Mesenchymal stem cell (in vitro differentiated cells and primary cell): ENCODE measurements around the gene FAM83B.

Experiments used
- DNase-seq: peaks from one replicate; pipeline ENCODE4 v3.0.0-alpha.2; 2013
- H2AFZ ChIP-seq: one replicate; pipeline ENCODE4 v1.6.1; 2013; ENCODE audit warnings: low read depth, mild to moderate bottlenecking, control low read depth, inconsistent platforms, low read length, moderate library complexity
- H2AK5ac ChIP-seq: 2 replicates; pipeline ENCODE4 v1.6.1; 2013; ENCODE audit warnings: low read length, moderate library complexity, mild to moderate bottlenecking, inconsistent platforms; ENCODE audit not compliant: severe bottlenecking
- H2BK120ac ChIP-seq: one replicate; pipeline ENCODE4 v1.6.1; 2013; ENCODE audit warnings: low read depth, mild to moderate bottlenecking, inconsistent platforms, low read length, moderate library complexity
- H2BK12ac ChIP-seq, 2 experiments: one replicate each; pipeline ENCODE4 v1.6.1; 2013; ENCODE audit warnings: inconsistent platforms in 2 of 2, low read length in 2 of 2, mild to moderate bottlenecking in 2 of 2, moderate library complexity in 2 of 2, control low read depth in 1 of 2
- H2BK15ac ChIP-seq: one replicate; pipeline ENCODE4 v1.6.1; 2013; ENCODE audit warnings: mild to moderate bottlenecking, low read depth, inconsistent platforms; ENCODE audit not compliant: poor library complexity, severe bottlenecking
- H2BK5ac ChIP-seq: 2 replicates; pipeline ENCODE4 v1.6.1; 2013; ENCODE audit warnings: low read depth, mild to moderate bottlenecking, low read length, control low read depth, inconsistent platforms; ENCODE audit not compliant: poor library complexity, severe bottlenecking
- H3K14ac ChIP-seq, 2 experiments: one replicate each; pipeline ENCODE4 v1.6.1; 2013; ENCODE audit warnings: inconsistent platforms in 2 of 2, low read length in 2 of 2, control low read depth in 1 of 2, mild to moderate bottlenecking in 1 of 2, moderate library complexity in 1 of 2
- H3K18ac ChIP-seq, 2 experiments: one replicate each; pipeline ENCODE4 v1.6.1; 2013; ENCODE audit warnings: inconsistent platforms in 2 of 2, low read length in 2 of 2, control low read depth in 1 of 2, low read depth in 1 of 2, mild to moderate bottlenecking in 1 of 2
- H3K23ac ChIP-seq, 2 experiments: one replicate each; pipeline ENCODE4 v1.6.1; 2013; ENCODE audit warnings: inconsistent platforms in 2 of 2, low read length in 2 of 2, mild to moderate bottlenecking in 2 of 2, moderate library complexity in 2 of 2, control low read depth in 1 of 2
- H3K27ac ChIP-seq: 2 replicates; pipeline ENCODE4 v1.5.1; 2013; ENCODE audit warnings: mild to moderate bottlenecking, moderate library complexity, low read length, control low read depth, inconsistent platforms; ENCODE audit not compliant: poor library complexity, severe bottlenecking
- H3K27me3 ChIP-seq, 2 experiments: 2 replicates each; pipeline versions ENCODE4 v1.6.1 to v1.7.0; 2013; ENCODE audit warnings: low read length in 2 of 2, mild to moderate bottlenecking in 2 of 2, moderate library complexity in 2 of 2, control low read depth in 1 of 2, inconsistent platforms in 1 of 2; ENCODE audit not compliant: control insufficient read depth in 1 of 2, insufficient read depth in 1 of 2
- H3K36me3 ChIP-seq, 2 experiments: 2 replicates each; pipeline versions ENCODE4 v1.6.1 to v1.7.0; 2013; ENCODE audit warnings: low read length in 2 of 2, control low read depth in 1 of 2, inconsistent platforms in 1 of 2, low read depth in 1 of 2, mild to moderate bottlenecking in 1 of 2; ENCODE audit not compliant: insufficient read depth in 2 of 2, control insufficient read depth in 1 of 2
- H3K4ac ChIP-seq, 2 experiments: one replicate each; pipeline ENCODE4 v1.6.1; 2013; ENCODE audit warnings: inconsistent platforms in 2 of 2, low read length in 2 of 2, mild to moderate bottlenecking in 2 of 2, moderate library complexity in 2 of 2, control low read depth in 1 of 2, low read depth in 1 of 2
- H3K4me1 ChIP-seq: 2 replicates; pipeline ENCODE4 v1.6.1; 2013; ENCODE audit warnings: low read depth, low read length, control low read depth; ENCODE audit not compliant: control insufficient read depth, insufficient read depth
- H3K4me2 ChIP-seq: 2 replicates; pipeline ENCODE4 v1.6.1; 2013; ENCODE audit warnings: low read length, mild to moderate bottlenecking, inconsistent platforms; ENCODE audit not compliant: poor library complexity, severe bottlenecking
- H3K4me3 ChIP-seq, 2 experiments: 2 replicates each; pipeline versions ENCODE4 v1.5.1 to v1.7.0; 2013; ENCODE audit warnings: low read length in 2 of 2, mild to moderate bottlenecking in 2 of 2, control low read depth in 1 of 2, low read depth in 1 of 2; ENCODE audit not compliant: insufficient read depth in 1 of 2
- H3K79me1 ChIP-seq: replicated peaks from 2 replicates; pipeline ENCODE4 v1.6.1; 2013; ENCODE audit warnings: mild to moderate bottlenecking, control low read depth, low read length, inconsistent platforms; ENCODE audit not compliant: poor library complexity, severe bottlenecking
- H3K9ac ChIP-seq: 2 replicates; pipeline ENCODE4 v1.7.0; 2013; ENCODE audit warnings: mild to moderate bottlenecking, low read length, moderate library complexity
- H3K9me3 ChIP-seq: 2 replicates; pipeline ENCODE4 v1.7.0; 2013; ENCODE audit warnings: mild to moderate bottlenecking, low read length; ENCODE audit not compliant: control insufficient read depth
- H4K8ac ChIP-seq: one replicate; pipeline ENCODE4 v1.6.1; 2013; ENCODE audit warnings: inconsistent platforms, mild to moderate bottlenecking, low read length, moderate library complexity
- H4K91ac ChIP-seq: one replicate; pipeline ENCODE4 v1.6.1; 2013; ENCODE audit warnings: mild to moderate bottlenecking, low read length, inconsistent platforms
- WGBS: methylation state at CpG from one replicate; pipeline ENCODE4 v1.1.7; 2013; ENCODE audit warnings: mixed read lengths; 5-methylcytosine and 5-hydroxymethylcytosine counted together

Gene FAM83B

DNA sequence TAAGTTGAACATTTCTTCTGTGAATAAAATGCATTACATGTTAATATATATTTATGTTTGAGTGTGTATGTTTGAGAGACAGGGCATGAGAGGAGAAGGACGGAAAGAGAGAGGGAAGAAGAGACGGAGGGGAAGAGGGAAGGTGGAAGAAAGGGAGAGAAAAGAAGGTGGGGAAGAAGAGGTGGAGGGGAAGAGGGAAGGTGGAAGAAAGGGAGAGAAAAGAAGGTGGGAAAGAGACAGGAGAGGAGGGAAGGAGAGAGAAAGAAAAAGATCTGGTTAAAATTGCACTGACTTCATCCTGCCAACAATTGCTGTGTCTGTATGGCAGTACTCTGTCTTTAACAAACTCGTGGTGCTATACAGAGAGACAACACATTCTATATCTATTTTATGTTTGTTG is 29.0 kb downstream of the FAM83B start:
- Histone ChIP-seq H2BK120ac (no peak overlapping the region), H2BK5ac (no peak overlapping the region), H3K14ac (no peak overlapping the region), H4K8ac (no peak overlapping the region), H3K4ac (no peak overlapping the region), H4K91ac (no peak overlapping the region), H2AK5ac (no peak overlapping the region), H3K23ac (no peak overlapping the region), H3K4me2 (no peak overlapping the region), H3K18ac (no peak overlapping the region), H3K27ac (no peak overlapping the region), H3K36me3 (no peaks in the 10 kb centered on the region), H2BK12ac (no peak overlapping the region), H3K27me3 (no peaks in the 10 kb centered on the region), H3K4me3 (no peak overlapping the region), H2AFZ (no peak overlapping the region), H3K9ac (no peak overlapping the region), H3K9me3 (no peaks in the 10 kb centered on the region), H3K4me1 (no peaks in the 10 kb centered on the region), H2BK15ac (no peak overlapping the region), H3K79me1 (no peaks in the 10 kb centered on the region)
- 82% methylated on average over 2 of the region's 3 CpGs for WGBS
- DNase-seq, result no peak

DNA sequence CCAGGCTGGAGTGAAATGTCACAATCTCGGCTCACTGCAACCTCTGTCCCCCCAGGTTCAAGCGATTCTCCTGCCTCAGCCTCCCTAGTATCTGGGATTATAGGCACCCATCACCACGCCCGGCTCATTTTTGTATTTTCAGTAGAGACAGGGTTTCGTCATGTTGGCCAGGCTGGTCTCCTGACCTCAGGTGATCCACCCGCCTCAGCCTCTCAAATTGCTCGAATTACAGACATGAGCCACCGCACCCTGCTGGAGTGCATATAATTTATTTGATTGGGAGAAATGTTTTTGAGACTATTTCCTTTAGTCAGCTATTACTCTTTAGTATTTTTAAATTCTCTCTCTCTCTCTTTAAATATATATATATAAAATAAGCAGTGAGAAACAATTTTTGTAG is 29.8 kb downstream of the FAM83B start:
- Histone ChIP-seq H3K4me2 (no peak overlapping the region), H3K18ac (no peak overlapping the region), H3K4me1 (no peaks in the 10 kb centered on the region), H2AK5ac (no peak overlapping the region), H3K4me3 (no peak overlapping the region), H2BK5ac (no peak overlapping the region), H2BK12ac (no peak overlapping the region), H4K91ac (no peak overlapping the region), H4K8ac (no peak overlapping the region), H3K23ac (no peak overlapping the region), H3K4ac (no peak overlapping the region), H3K79me1 (no peaks in the 10 kb centered on the region), H2BK120ac (no peak overlapping the region), H3K27ac (no peak overlapping the region), H3K36me3 (no peaks in the 10 kb centered on the region), H3K9ac (no peak overlapping the region), H2AFZ (no peak overlapping the region), H2BK15ac (no peak overlapping the region), H3K9me3 (no peaks in the 10 kb centered on the region), H3K14ac (no peak overlapping the region), H3K27me3 (no peaks in the 10 kb centered on the region)
- no peak for DNase-seq
- 95% methylated on average over 6 of the region's 8 CpGs for WGBS

DNA sequence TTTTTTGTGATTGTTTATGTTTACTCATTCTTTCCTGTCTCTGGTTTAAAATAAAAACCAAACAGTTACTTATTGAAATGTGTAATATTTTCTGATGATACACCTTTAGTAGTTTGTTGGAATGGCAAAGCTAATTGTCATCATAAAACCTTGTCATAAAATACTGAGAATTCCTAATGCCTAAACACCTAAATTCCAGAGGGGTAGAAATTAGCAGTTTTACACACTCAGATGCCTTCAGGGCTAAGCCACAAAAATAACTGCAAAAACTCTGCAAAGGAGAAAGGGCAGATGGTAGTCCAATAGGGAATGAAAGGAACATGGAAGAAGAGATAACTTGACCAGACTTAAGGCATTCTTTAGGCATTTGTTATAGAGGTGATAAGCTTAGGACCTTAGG is 30.3 kb downstream of the FAM83B start:
- H2BK5ac ChIP-seq, result no peak overlapping the region
- no peaks in the 10 kb centered on the region for H3K27me3 ChIP-seq
- no peak overlapping the region for H3K27ac ChIP-seq
- H4K8ac ChIP-seq, result no peak overlapping the region
- H3K18ac ChIP-seq, result no peak overlapping the region
- H3K9ac ChIP-seq, result no peak overlapping the region
- H2BK15ac ChIP-seq, result no peak overlapping the region
- H3K79me1 ChIP-seq, result no peaks in the 10 kb centered on the region
- no peak overlapping the region for H3K4me3 ChIP-seq
- no peak overlapping the region for H2AFZ ChIP-seq
- H4K91ac ChIP-seq, result no peak overlapping the region
- no peak overlapping the region for H3K14ac ChIP-seq
- H3K23ac ChIP-seq, result no peak overlapping the region
- no peaks in the 10 kb centered on the region for H3K4me1 ChIP-seq
- no peak overlapping the region for H3K4ac ChIP-seq
- no peak overlapping the region for H2AK5ac ChIP-seq
- H2BK12ac ChIP-seq, result no peak overlapping the region
- no peak overlapping the region for H2BK120ac ChIP-seq
- DNase-seq, result no peak
- no peak overlapping the region for H3K4me2 ChIP-seq
- no peaks in the 10 kb centered on the region for H3K9me3 ChIP-seq
- no peaks in the 10 kb centered on the region for H3K36me3 ChIP-seq

DNA sequence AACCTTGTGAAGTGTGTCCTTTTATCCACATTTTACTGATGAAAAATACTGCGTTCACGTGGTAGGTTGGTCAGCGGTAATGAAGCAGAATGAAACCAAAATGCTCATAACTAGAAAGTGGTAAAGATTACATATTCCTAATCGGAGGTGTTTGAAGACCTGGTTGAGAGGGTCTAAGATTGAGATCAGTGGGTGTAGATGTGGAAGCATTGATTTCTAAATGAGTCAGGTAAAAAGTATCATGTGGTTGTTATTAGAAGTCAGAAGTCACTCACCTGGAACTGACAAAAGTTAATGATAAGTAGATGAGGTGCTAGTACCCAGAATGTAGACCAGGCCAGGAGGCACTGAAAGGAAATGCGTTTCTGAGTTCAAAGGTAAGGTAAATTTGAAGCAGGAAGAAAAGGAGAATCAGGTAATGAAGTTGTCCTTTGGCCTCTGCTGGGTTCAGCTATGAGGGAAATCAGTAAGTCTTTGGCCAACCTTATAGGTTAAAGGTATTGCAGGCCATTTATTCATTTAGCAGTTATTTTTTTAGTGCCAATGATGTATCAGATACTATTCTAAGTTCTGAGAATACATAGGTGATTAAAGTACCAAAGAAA is 31.2 kb downstream of the FAM83B start:
- Histone ChIP-seq H3K4me2 (no peak overlapping the region), H3K4me1 (no peaks in the 10 kb centered on the region), H2AK5ac (no peak overlapping the region), H2BK5ac (no peak overlapping the region), H3K4ac (no peak overlapping the region), H4K91ac (no peak overlapping the region), H3K9me3 (no peaks in the 10 kb centered on the region), H4K8ac (no peak overlapping the region), H2BK12ac (no peak overlapping the region), H3K79me1 (no peaks in the 10 kb centered on the region), H3K27me3 (no peaks in the 10 kb centered on the region), H2AFZ (no peak overlapping the region), H2BK15ac (no peak overlapping the region), H3K23ac (no peak overlapping the region), H3K4me3 (no peak overlapping the region), H2BK120ac (no peak overlapping the region), H3K27ac (no peak overlapping the region), H3K9ac (no peak overlapping the region), H3K14ac (no peak overlapping the region), H3K18ac (no peak overlapping the region), H3K36me3 (no peaks in the 10 kb centered on the region)
- WGBS, result 92% methylated on average over 5 of the region's 5 CpGs
- DNase-seq, result no peak
